Fibroblast of skin of abdomen (primary cell): Measurements from ENCODE around the gene HOXD1.

Source experiments
- DNase-seq: peaks from one replicate; pipeline ENCODE4 v3.0.0-alpha.2; 2013

Gene HOXD1

DNA sequence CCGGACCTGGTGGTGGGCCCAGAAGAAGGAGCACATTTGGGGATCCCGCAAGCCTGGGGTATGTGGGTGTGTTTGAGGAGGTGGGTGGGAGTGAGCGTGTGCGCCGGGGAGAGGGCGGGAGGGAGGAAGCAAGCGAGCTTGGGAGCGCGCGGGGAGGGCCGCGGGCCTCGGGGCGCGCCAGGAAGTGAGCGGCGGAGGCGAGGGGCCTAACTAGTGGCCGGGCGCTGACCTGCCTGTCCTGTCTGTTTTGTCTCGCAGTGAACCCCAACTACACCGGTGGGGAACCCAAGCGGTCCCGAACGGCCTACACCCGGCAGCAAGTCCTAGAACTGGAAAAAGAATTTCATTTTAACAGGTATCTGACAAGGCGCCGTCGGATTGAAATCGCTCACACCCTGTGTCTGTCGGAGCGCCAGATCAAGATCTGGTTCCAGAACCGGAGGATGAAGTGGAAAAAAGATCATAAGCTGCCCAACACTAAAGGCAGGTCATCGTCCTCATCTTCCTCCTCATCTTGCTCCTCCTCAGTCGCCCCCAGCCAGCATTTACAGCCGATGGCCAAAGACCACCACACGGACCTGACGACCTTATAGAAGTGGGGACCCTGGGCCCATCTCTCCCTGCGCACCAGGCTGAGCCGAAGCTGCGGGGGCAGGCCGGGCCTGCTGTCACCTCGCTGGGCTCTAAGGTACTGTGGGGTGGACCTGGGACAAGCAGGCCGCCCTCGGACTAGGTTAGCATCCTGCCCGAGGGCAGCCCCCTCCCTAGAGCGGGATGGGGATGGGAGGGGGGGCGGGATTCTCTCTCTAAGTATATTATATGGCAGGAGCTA is 35.9 kb upstream of the HOXD1 start:
- DNase-seq: no peak

DNA sequence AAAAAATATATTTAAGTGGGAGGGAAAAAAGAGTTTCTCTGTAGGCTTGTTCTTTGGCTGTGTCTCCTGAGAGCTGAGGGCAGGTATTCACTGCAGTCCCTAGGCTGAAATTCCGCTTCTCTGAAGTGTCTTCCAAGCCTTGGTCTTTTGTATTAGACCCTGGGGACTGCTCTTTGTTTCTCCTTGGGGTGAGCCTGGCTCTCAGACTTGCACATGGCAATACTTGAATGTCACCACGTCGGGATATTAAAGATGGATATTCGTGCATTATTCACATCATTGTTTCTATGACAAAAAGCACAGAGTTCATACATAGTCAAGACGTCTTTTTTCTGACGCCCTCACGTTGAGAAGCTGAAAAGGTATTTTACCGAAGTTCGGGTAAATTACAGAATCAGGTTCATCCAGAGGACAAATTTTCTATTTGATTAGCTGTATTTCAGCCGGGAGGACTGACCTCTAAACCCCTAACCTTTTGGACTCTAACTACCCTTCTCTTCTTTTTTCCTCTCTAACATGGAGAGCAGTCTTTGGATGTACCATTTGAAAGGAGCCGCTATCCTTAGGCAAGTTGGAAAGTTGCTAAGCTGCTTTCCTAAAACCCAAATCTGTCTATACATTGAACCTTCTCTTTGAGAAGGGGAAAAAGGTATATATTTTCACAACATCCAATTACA is 33.8 kb upstream of the HOXD1 start:
- DNase-seq: no peak

GRCh38 chr2:176155356-176156044 is 33.0 kb upstream of the HOXD1 start:
- DNase-seq: no peak

- no peak for DNase-seq
Observed at GRCh38 chr2:176156301-176156806, 32.1 kb upstream of the HOXD1 start.

DNA sequence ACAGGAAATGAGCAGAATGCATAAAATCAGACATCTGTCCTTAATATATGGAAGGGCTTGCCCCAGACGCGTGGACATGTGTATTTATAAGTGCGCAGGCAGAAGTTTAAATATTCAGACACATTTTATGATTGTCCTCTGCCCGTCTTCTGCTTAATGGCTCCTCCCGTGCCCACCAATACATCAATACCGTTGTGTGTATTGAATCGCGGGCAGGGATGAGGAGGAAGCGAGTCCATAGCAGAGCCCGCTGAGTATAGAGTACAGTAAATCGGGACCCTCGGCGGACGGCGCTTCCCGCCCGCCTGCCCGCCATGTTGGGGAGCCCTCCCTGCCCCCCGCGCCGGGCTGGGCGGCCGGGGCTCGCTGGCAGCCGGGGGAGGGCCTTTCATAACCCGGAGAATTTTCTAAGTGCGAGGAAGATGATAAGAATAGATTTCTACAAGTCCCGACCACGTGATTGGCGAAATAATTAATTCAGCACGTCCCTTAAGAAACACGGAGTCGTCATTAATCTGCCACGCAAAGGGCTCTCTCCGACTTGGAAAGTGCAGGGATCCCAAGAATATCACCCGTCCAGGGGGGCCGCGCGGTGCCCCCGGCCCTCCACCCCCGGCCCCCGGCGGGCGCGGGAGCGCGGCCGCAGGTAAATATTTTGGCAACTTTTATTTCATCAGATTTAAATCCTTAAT is 31.5 kb upstream of the HOXD1 start, which contains the start of gene HOXD3:
HOXD3 (plus strand) TSS at position 501 of the 692 bp plus-strand sequence. CDS start 11,808 bp downstream, outside the sequence.
- DNase-seq: peak; percentile 61

GRCh38 chr2:176157499-176158185 is 30.8 kb upstream of the HOXD1 start:
- DNase-seq: no peak

- peak; percentile 54 for DNase-seq
Observed at GRCh38 chr2:176158186-176158591, 30.3 kb upstream of the HOXD1 start.

- peak; percentile 86 for DNase-seq
Observed at GRCh38 chr2:176158855-176159662, 29.4 kb upstream of the HOXD1 start.

GRCh38 chr2:176159663-176160250 is 28.7 kb upstream of the HOXD1 start:
- DNase-seq: no peak

GRCh38 chr2:176160251-176160985 is 28.1 kb upstream of the HOXD1 start:
- no peak for DNase-seq

- DNase-seq: no peak
Observed at GRCh38 chr2:176160986-176161824, 27.3 kb upstream of the HOXD1 start.

DNA sequence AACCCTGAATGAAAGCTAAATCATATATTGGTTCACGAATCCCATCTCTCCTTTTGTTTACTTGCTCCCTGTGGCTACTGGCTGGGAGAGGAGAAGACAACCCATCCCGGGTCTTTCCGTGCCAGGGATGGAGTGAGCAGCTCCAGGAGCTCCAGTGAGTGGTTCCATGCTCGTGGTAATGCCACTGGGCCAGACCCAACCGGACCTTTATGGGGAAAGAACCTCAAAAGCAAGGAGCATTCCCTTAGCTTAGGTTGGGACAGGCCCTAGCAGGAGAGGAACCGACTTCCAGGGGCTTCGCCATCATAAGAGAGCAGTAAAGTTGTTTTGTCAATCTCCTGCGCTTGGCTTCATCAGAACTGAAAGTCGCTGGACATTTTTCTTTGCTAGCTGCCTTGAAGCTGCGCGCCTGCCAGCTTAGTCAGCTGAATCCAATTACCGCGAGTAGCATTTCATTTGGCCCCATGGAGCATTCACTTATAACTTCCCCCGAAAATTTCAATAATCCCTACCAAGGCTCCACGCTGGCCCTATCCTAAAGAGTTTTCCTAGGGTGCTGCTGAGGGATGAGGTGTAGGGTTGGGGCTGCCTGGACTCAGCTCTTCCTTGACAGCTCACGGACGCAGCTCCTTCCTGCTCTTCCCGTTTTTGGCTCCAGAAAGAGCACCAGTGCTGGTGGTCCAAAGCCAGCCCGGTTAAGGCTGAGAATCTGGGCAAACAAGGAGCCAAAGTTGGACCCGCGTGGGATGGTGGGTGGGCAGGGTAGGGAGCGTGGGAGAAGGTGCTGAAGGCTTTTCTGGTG is 26.4 kb upstream of the HOXD1 start:
- DNase-seq: peak; percentile 88

- no peak for DNase-seq
Observed at GRCh38 chr2:176162911-176163671, 25.4 kb upstream of the HOXD1 start.

DNA sequence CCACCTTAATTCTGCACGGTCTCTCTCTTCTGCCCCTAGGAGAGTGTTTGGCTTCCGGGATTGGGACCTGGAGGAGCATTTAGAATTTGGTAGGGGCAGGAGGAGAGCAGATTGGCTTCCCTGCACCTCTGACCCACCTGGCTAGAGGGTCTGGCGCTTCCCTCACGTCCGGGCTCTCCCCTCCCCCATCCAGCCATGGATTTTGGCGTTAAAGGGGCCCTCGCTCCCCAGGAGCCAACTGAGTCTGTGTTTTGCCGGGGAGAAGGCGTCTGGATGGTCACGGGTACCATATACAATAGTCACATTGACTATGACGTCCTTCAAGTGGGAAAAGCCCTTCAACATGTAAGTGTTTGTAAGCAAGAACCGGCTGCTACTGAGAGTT is 24.8 kb upstream of the HOXD1 start:
- DNase-seq: no peak

GRCh38 chr2:176164201-176164600 is 24.3 kb upstream of the HOXD1 start:
- DNase-seq: no peak

DNA sequence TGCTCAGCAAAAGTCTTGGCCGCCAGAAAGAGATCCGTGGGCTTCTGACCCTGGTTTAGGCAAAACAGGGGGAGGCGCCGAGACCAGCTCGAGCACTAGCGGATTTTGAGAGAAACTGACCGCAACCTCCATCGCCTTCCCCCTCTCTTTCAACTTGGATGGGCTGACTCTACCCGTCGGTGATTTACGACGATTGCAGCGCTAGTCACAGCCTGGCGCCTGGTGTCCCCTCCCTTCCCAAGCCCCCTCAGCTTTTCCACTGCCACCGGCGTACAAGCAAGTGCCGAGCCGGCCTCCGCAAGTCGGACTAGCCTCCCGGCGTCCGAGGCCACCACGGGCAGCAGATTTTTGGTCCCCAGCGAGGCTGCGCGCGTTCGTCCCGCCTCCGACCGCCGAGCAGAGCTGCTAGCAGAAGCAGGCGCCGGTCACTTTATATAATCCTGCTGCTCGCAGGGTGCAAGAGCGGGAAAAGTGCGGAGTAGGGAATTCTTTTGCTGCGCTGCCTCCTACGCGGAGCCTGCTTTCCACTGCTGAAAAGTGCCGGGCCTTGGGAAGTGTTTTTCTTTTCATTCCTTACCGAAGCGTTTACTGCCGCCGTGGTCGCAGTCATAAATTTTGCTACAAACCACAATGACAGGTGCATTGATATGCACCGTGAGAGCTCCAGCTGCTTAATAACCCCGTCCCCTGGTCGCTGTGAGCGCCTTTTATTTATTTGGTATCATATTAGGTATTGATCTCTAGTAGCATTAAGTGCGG is 23.7 kb upstream of the HOXD1 start:
- DNase-seq: no peak
